HepG2 (cell line): Measurements from ENCODE around the gene GNPAT. TPM values are rescaled to one million over a fixed set of nuclear protein-coding genes. Genes with fewer than 3 reads are reported as not detected.

ENCODE experiments used
- ATAC-seq: fragments of 200-7000 bp; cut with Tn5 transposase; 3 replicates; pipeline ENCODE4 v1.9.1; 2020; ENCODE audit warnings: mild to moderate bottlenecking, moderate library complexity
- BruUV-seq: library from RNA; stranded (reverse); fragments of 400-500 nt; replicated peaks from 2 replicates; lab custom pipeline; 2021; lab: Mats Ljungman, UMichigan
- CTCF ChIA-PET: fragments of 300-600 bp; formaldehyde crosslinking; extraction: SDS; loops from one replicate; lab custom pipeline; 2021; ENCODE audit warnings: low total read pairs, inconsistent platforms, low intra/inter-chr PET ratio; lab: Yijun Ruan, JAX
- POLR2A ChIA-PET: fragments of 350-600 bp; sonication (Branson Sonifier 250); formaldehyde crosslinking; loops from one replicate; lab custom pipeline; 2020; ENCODE audit warnings: antibody characterized with exemption, inconsistent platforms; lab: Yijun Ruan, JAX
- DNase-seq: peaks from one replicate; pipeline ENCODE4 v3.0.0-alpha.2; 2015; ENCODE audit warnings: low spot score
- FAIRE-seq: peaks from 3 replicates; lab custom pipeline; 2011; peaks lifted over from hg19 to GRCh38; lab: Jason Lieb, UNC
- H2AFZ ChIP-seq: one replicate; pipeline ENCODE4 v1.6.1; 2011; ENCODE audit warnings: low read length, inconsistent platforms
- H3K27ac ChIP-seq: fragments of 300-600 bp; 3 replicates; pipeline ENCODE4 v1.8.0; 2011; ENCODE audit warnings: mixed run types, mild to moderate bottlenecking, mixed read lengths, low read length, inconsistent platforms; ENCODE audit not compliant: insufficient read depth; ENCODE audit errors: extremely low read length
- H3K27me3 ChIP-seq, 2 experiments: fragments of 200-600 bp in 1 of 2; 2 replicates in 1 of 2; 3 replicates in 1 of 2; pipeline versions ENCODE4 v1.6.0 to v1.8.0; 2011; ENCODE audit warnings: low read length in 2 of 2, mild to moderate bottlenecking in 2 of 2, moderate library complexity in 2 of 2, inconsistent platforms in 1 of 2; ENCODE audit not compliant: insufficient read depth in 2 of 2, control insufficient read depth in 1 of 2
- H3K36me3 ChIP-seq, 2 experiments: fragments of 200-600 bp in 1 of 2; replicated peaks in 1 of 2; 2 replicates in 1 of 2; 3 replicates in 1 of 2; pipeline versions ENCODE4 v1.5.1 to v1.8.0; 2011; ENCODE audit warnings: low read length in 2 of 2, inconsistent platforms in 1 of 2; ENCODE audit not compliant: insufficient read depth in 2 of 2, control insufficient read depth in 1 of 2
- H3K4me1 ChIP-seq: 2 replicates; pipeline ENCODE4 v1.5.1; 2012; ENCODE audit warnings: low read length, inconsistent platforms; ENCODE audit not compliant: insufficient read depth
- H3K4me2 ChIP-seq: 2 replicates; pipeline ENCODE4 v1.6.0; 2011; ENCODE audit warnings: low read depth, low read length, inconsistent platforms
- H3K4me3 ChIP-seq, 3 experiments: fragments of 200-600 bp in 1 of 3; sonication (generic), shearing (Covaris generic) in 1 of 3; replicated peaks in 1 of 3; 2 replicates each; pipeline ENCODE4 v1.5.1; 2011 to 2016; ENCODE audit warnings: low read length in 3 of 3, inconsistent platforms in 2 of 3, low read depth in 2 of 3, mild to moderate bottlenecking in 2 of 3, control low read depth in 1 of 3, mixed read lengths in 1 of 3; ENCODE audit not compliant: insufficient read depth in 1 of 3
- H3K79me2 ChIP-seq: one replicate; pipeline ENCODE4 v1.6.1; 2011; ENCODE audit warnings: low read length, inconsistent platforms; ENCODE audit not compliant: insufficient read depth
- H3K9ac ChIP-seq: 2 replicates; pipeline ENCODE4 v1.6.0; 2011; ENCODE audit warnings: mild to moderate bottlenecking, low read depth, low read length, inconsistent platforms; ENCODE audit not compliant: insufficient read depth
- H3K9me3 ChIP-seq: 2 replicates; pipeline ENCODE4 v1.5.1; 2012; ENCODE audit warnings: mild to moderate bottlenecking, low read length
- H4K20me1 ChIP-seq: 2 replicates; pipeline ENCODE4 v1.6.0; 2011; ENCODE audit warnings: inconsistent platforms, mild to moderate bottlenecking, low read length, moderate library complexity; ENCODE audit not compliant: insufficient read depth
- IKZF4 ChIP-seq: sonication (generic); formaldehyde crosslinking; IDR thresholded peaks from 2 replicates; pipeline ENCODE4 v1.5.1; 2020; ENCODE audit warnings: borderline replicate concordance, mild to moderate bottlenecking, low read depth, missing genetic modification reagents; ENCODE audit errors: not compliant biosample characterization
- RORA ChIP-seq: sonication (generic); formaldehyde crosslinking; IDR thresholded peaks from 2 replicates; pipeline ENCODE4 v1.5.0; 2020; ENCODE audit warnings: mild to moderate bottlenecking, missing genetic modification reagents, moderate library complexity
- RXRB ChIP-seq: IDR thresholded peaks from 2 replicates; pipeline ENCODE4 v1.6.1; 2016; ENCODE audit warnings: borderline replicate concordance, missing genetic modification reagents, missing compliant biosample characterization
- WGBS: methylation state at CpG from one replicate; pipeline ENCODE4 v1.1.6; 2017; ENCODE audit warnings: low lambda C conversion rate; 5-methylcytosine and 5-hydroxymethylcytosine counted together
- in situ Hi-C: cut with HindIII; loops from 2 replicates; pipeline ENCODE4 v1.10.0; 2017; ENCODE audit warnings: low pct_unique_long_range_greater_than_20kb; ENCODE audit not compliant: extremely low pct_ligation_motif_present
- intact Hi-C: fragments of 100-400 bp; cut with micrococcal nuclease; formaldehyde crosslinking; loops from one replicate; pipeline ENCODE4 v1.10.0; 2022; ENCODE audit not compliant: unreplicated experiment
- polyA plus RNA-seq, 8 experiments: library from polyadenylated mRNA; depleted of rRNA in 3 of 8; stranded (reverse) in 7 of 8; unstranded in 1 of 8; fragments of >200 nt; fragmentation: Illumina TruSeq in 4 of 8; extraction: Trizol in 4 of 8; gene quantifications; 2 replicates each; pipeline versions ENCODE4 v1.2.1 to v1.2.3, GENCODE V29; 2011 to 2016; ENCODE audit warnings: low read depth in 4 of 8, missing spikeins in 1 of 8, mixed read lengths in 1 of 8; ENCODE audit not compliant: insufficient read depth in 1 of 8
- total RNA-seq, 5 experiments: library from RNA; depleted of rRNA; stranded (reverse); fragments of >200 nt; fragmentation: Illumina TruSeq; extraction: Trizol; gene quantifications; 2 replicates each; pipeline ENCODE4 v1.2.3, GENCODE V29; 2016; ENCODE audit warnings: low read depth in 1 of 5
- TF ChIP-seq, protein P1 (sequence below): IDR thresholded peaks from 2 replicates; pipeline ENCODE4 v1.6.1; 2016; ENCODE audit warnings: low read depth
- TF ChIP-seq, protein P2 (sequence below): sonication (generic); formaldehyde crosslinking; IDR thresholded peaks from 2 replicates; pipeline ENCODE4 v1.4.0; 2020; ENCODE audit warnings: missing genetic modification reagents

GNPAT gene
- total and polyA plus RNA-seq, 2 of the 13 experiments (the other 11 are each of a cell fraction or from before 2014, with no cell fraction given): 58.3 to 114 TPM

DNA sequence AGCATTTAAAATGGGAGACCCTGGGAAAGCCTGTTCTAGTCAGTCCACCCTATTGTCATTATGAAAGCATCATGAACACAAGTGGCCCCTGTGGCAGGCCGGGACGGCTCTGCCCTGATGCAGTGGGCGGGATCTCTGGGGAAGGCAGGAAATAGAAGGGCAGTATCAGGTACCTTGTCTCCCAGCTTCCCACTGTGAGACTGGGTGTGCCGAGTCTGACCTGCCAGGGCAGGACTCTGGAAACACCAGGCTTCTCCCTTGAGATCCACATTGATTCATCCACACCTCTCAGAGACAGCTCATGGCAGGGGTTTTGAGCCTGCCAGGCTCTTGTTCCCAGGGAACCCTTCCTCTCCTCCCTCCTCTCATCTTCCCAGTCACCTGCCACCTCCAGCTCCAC, 24.5 kb upstream of the GNPAT start:
- H3K27ac ChIP-seq: no peak overlapping the region
- POLR2A ChIA-PET: interaction anchor here (0.8 to 1.5 kb wide), 2 partner anchors 25 to 444 kb away, joined by 3 to 6 read pairs; partner anchors contain the start of gene GNPAT
- no peak overlapping the region for H3K4me3 ChIP-seq
- no TSS peak for BruUV-seq
- H3K27me3 ChIP-seq: no peaks in the 10 kb centered on the region
- DNase-seq (no peak), ATAC-seq (peak; percentile 37; the same call in 2 of the 3 replicates), FAIRE-seq (no peak)
- peaks cover 68% of the 10 kb centered on the region for H3K4me1 ChIP-seq
- intact Hi-C loops (no loop called here), in situ Hi-C loops (loop anchor here (10.0 to 25.0 kb wide), 3 partner anchors 122 to 579 kb away; partner anchors contain the start of gene COG2)
- H3K9ac ChIP-seq: no peak overlapping the region
- CTCF ChIA-PET: no interaction called here
- no peak overlapping the region for H2AFZ ChIP-seq
- H3K4me2 ChIP-seq: no peak overlapping the region
- WGBS: 63% methylated on average over 4 of the region's 4 CpGs
- H3K79me2 ChIP-seq: no peaks in the 10 kb centered on the region
- TF ChIP-seq, protein P1, sequence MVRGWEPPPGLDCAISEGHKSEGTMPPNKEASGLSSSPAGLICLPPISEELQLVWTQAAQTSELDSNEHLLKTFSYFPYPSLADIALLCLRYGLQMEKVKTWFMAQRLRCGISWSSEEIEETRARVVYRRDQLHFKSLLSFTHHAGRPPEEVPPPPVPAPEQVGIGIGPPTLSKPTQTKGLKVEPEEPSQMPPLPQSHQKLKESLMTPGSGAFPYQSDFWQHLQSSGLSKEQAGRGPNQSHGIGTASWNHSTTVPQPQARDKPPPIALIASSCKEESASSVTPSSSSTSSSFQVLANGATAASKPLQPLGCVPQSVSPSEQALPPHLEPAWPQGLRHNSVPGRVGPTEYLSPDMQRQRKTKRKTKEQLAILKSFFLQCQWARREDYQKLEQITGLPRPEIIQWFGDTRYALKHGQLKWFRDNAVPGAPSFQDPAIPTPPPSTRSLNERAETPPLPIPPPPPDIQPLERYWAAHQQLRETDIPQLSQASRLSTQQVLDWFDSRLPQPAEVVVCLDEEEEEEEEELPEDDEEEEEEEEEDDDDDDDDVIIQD: no peak
- TF ChIP-seq RORA (CRISPR knock-in tag) (no peak), IKZF4 (CRISPR knock-in tag) (no peak), RXRB (CRISPR knock-in tag) (no peak)
- TF ChIP-seq, protein P2, sequence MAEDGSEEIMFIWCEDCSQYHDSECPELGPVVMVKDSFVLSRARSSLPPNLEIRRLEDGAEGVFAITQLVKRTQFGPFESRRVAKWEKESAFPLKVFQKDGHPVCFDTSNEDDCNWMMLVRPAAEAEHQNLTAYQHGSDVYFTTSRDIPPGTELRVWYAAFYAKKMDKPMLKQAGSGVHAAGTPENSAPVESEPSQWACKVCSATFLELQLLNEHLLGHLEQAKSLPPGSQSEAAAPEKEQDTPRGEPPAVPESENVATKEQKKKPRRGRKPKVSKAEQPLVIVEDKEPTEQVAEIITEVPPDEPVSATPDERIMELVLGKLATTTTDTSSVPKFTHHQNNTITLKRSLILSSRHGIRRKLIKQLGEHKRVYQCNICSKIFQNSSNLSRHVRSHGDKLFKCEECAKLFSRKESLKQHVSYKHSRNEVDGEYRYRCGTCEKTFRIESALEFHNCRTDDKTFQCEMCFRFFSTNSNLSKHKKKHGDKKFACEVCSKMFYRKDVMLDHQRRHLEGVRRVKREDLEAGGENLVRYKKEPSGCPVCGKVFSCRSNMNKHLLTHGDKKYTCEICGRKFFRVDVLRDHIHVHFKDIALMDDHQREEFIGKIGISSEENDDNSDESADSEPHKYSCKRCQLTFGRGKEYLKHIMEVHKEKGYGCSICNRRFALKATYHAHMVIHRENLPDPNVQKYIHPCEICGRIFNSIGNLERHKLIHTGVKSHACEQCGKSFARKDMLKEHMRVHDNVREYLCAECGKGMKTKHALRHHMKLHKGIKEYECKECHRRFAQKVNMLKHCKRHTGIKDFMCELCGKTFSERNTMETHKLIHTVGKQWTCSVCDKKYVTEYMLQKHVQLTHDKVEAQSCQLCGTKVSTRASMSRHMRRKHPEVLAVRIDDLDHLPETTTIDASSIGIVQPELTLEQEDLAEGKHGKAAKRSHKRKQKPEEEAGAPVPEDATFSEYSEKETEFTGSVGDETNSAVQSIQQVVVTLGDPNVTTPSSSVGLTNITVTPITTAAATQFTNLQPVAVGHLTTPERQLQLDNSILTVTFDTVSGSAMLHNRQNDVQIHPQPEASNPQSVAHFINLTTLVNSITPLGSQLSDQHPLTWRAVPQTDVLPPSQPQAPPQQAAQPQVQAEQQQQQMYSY (CRISPR knock-in tag): no peak
- H3K36me3 ChIP-seq: no peaks in the 10 kb centered on the region
- H3K9me3 ChIP-seq: no peaks in the 10 kb centered on the region
- no peaks in the 10 kb centered on the region for H4K20me1 ChIP-seq
